Adipocyte (in vitro differentiated cells): ENCODE measurements around the gene ATG3.
"Not testable (repeated sequence)": the region's sequence is repeated elsewhere in the genome, so short reads cannot be mapped to it uniquely, and the experiment has no call there.

Experiments used
- DNase-seq: peaks from one replicate; pipeline ENCODE4 v3.0.0-alpha.2; 2015; ENCODE audit warnings: low read depth
- H3K27me3 ChIP-seq: replicated peaks from 2 replicates; pipeline ENCODE4 v1.7.0; 2013; ENCODE audit warnings: mild to moderate bottlenecking, low read length, moderate library complexity; ENCODE audit not compliant: control insufficient read depth, insufficient read depth
- H3K36me3 ChIP-seq: 2 replicates; pipeline ENCODE4 v1.7.0; 2013; ENCODE audit warnings: low read length, mild to moderate bottlenecking, moderate library complexity; ENCODE audit not compliant: control insufficient read depth, insufficient read depth, severe bottlenecking
- H3K4me1 ChIP-seq: 2 replicates; pipeline ENCODE4 v1.7.0; 2013; ENCODE audit warnings: mild to moderate bottlenecking, low read length, moderate library complexity; ENCODE audit not compliant: control insufficient read depth, insufficient read depth
- H3K4me3 ChIP-seq: 2 replicates; pipeline ENCODE4 v1.7.0; 2013; ENCODE audit warnings: mild to moderate bottlenecking, low read length, moderate library complexity
- H3K9ac ChIP-seq: 2 replicates; pipeline ENCODE4 v1.7.0; 2013; ENCODE audit warnings: mild to moderate bottlenecking, low read length, moderate library complexity
- H3K9me3 ChIP-seq: 2 replicates; pipeline ENCODE4 v1.7.0; 2013; ENCODE audit warnings: mild to moderate bottlenecking, low read length, moderate library complexity; ENCODE audit not compliant: control insufficient read depth

ATG3 gene

GRCh38 chr3:112587336-112587735 lies 25.6 kb upstream of the ATG3 start:
- Histone ChIP-seq H3K9me3 (no peaks in the 10 kb centered on the region), H3K4me1 (peaks cover 9% of the 10 kb centered on the region), H3K36me3 (peaks cover 24% of the 10 kb centered on the region), H3K4me3 (no peak overlapping the region), H3K27me3 (no peaks in the 10 kb centered on the region), H3K9ac (no peak overlapping the region)
- peak; percentile 53 for DNase-seq

- no peaks in the 10 kb centered on the region for H3K27me3 ChIP-seq
- H3K36me3 ChIP-seq, result peaks cover 34% of the 10 kb centered on the region
- H3K4me3 ChIP-seq, result no peak overlapping the region
- peak; percentile 39 for DNase-seq
- no peak overlapping the region for H3K9ac ChIP-seq
- peaks cover 16% of the 10 kb centered on the region for H3K4me1 ChIP-seq
- H3K9me3 ChIP-seq, result no peaks in the 10 kb centered on the region
Observed at GRCh38 chr3:112585782-112586181, 24.0 kb upstream of the ATG3 start.

GRCh38 chr3:112583105-112583504 lies 21.3 kb upstream of the ATG3 start:
- Histone ChIP-seq H3K27me3 (no peaks in the 10 kb centered on the region), H3K9ac (no peak overlapping the region), H3K4me1 (peaks cover 30% of the 10 kb centered on the region), H3K4me3 (no peak overlapping the region), H3K9me3 (no peaks in the 10 kb centered on the region), H3K36me3 (peaks cover 45% of the 10 kb centered on the region)
- no peak for DNase-seq

- DNase-seq, result peak; percentile 81
- peaks cover 30% of the 10 kb centered on the region for H3K4me1 ChIP-seq
- peak overlapping the region; percentile 61 for H3K9ac ChIP-seq
- H3K9me3 ChIP-seq, result no peaks in the 10 kb centered on the region
- peaks cover 46% of the 10 kb centered on the region for H3K36me3 ChIP-seq
- no peak overlapping the region for H3K4me3 ChIP-seq
- H3K27me3 ChIP-seq, result no peaks in the 10 kb centered on the region
Observed at GRCh38 chr3:112582244-112582874, 20.6 kb upstream of the ATG3 start.

GRCh38 chr3:112579697-112580096 lies 17.9 kb upstream of the ATG3 start:
- H3K27me3 ChIP-seq, result no peaks in the 10 kb centered on the region
- H3K36me3 ChIP-seq, result peaks cover 52% of the 10 kb centered on the region
- H3K4me3 ChIP-seq, result no peak overlapping the region
- H3K4me1 ChIP-seq, result peaks cover 20% of the 10 kb centered on the region
- DNase-seq, result peak; percentile 26
- peak overlapping the region; percentile 26 for H3K9ac ChIP-seq
- H3K9me3 ChIP-seq, result no peaks in the 10 kb centered on the region

GRCh38 chr3:112579232-112579631 lies 17.5 kb upstream of the ATG3 start:
- Histone ChIP-seq H3K9me3 (no peaks in the 10 kb centered on the region), H3K36me3 (peaks cover 52% of the 10 kb centered on the region), H3K27me3 (no peaks in the 10 kb centered on the region), H3K9ac (no peak overlapping the region), H3K4me3 (no peak overlapping the region), H3K4me1 (peaks cover 20% of the 10 kb centered on the region)
- no peak for DNase-seq

- Histone ChIP-seq H3K9ac (no peak overlapping the region), H3K27me3 (no peaks in the 10 kb centered on the region), H3K4me1 (no peaks in the 10 kb centered on the region), H3K9me3 (no peaks in the 10 kb centered on the region), H3K36me3 (peaks cover 56% of the 10 kb centered on the region), H3K4me3 (no peak overlapping the region)
- DNase-seq, result no peak
Observed at GRCh38 chr3:112572701-112573100, 10.9 kb upstream of the ATG3 start.

- Histone ChIP-seq H3K9me3 (no peaks in the 10 kb centered on the region), H3K9ac (no peak overlapping the region), H3K36me3 (peaks cover 51% of the 10 kb centered on the region), H3K4me3 (no peak overlapping the region), H3K27me3 (no peaks in the 10 kb centered on the region), H3K4me1 (no peaks in the 10 kb centered on the region)
- no peak for DNase-seq
Observed at GRCh38 chr3:112569265-112569664, 7.5 kb upstream of the ATG3 start.

- Histone ChIP-seq H3K36me3 (peaks cover 45% of the 10 kb centered on the region), H3K9ac (no peak overlapping the region), H3K27me3 (no peaks in the 10 kb centered on the region), H3K4me3 (no peak overlapping the region), H3K4me1 (no peaks in the 10 kb centered on the region), H3K9me3 (no peaks in the 10 kb centered on the region)
- DNase-seq, result no peak
Observed at GRCh38 chr3:112568642-112569041, 6.9 kb upstream of the ATG3 start.

- peaks cover 15% of the 10 kb centered on the region for H3K36me3 ChIP-seq
- no peak for DNase-seq
- H3K4me3 ChIP-seq, result no peak overlapping the region
- H3K4me1 ChIP-seq, result peaks cover 13% of the 10 kb centered on the region
- H3K27me3 ChIP-seq, result no peaks in the 10 kb centered on the region
- H3K9ac ChIP-seq, result no peak overlapping the region
- H3K9me3 ChIP-seq, result no peaks in the 10 kb centered on the region
Observed at GRCh38 chr3:112564940-112565305, 3.2 kb upstream of the ATG3 start.

GRCh38 chr3:112564247-112564939 lies 2.6 kb upstream of the ATG3 start:
- not testable (repeated sequence) for DNase-seq, H3K27me3 ChIP-seq, H3K36me3 ChIP-seq, H3K4me3 ChIP-seq, H3K9me3 ChIP-seq, H3K9ac ChIP-seq
- peaks cover 19% of the 10 kb centered on the region for H3K4me1 ChIP-seq

GRCh38 chr3:112561484-112561733 lies 353 bp downstream of the ATG3 start:
- no peaks in the 10 kb centered on the region for H3K27me3 ChIP-seq
- no peaks in the 10 kb centered on the region for H3K9me3 ChIP-seq
- H3K4me1 ChIP-seq, result peaks cover 24% of the 10 kb centered on the region
- H3K9ac ChIP-seq, result peak overlapping the region; percentile 95
- no peak for DNase-seq
- H3K36me3 ChIP-seq, result peaks cover 11% of the 10 kb centered on the region
- peak overlapping the region; percentile 96 for H3K4me3 ChIP-seq
